Endothelial cell of umbilical vein (primary cell): ENCODE results near the gene SCNN1B. TPM values are rescaled to one million over a fixed set of nuclear protein-coding genes. Genes with fewer than 3 reads are reported as not detected.

ENCODE experiments used
- BruUV-seq: library from RNA; stranded (reverse); fragments of 400-500 nt; replicated peaks from 2 replicates; lab custom pipeline; 2021; lab: Mats Ljungman, UMichigan
- CTCF ChIA-PET: fragments of 300-600, 350-600 bp; sonication (Branson Sonifier 250); formaldehyde crosslinking; loops from one replicate; lab custom pipeline; 2021; ENCODE audit warnings: antibody characterized with exemption, inconsistent platforms; lab: Charles Lee
- POLR2A ChIA-PET: fragments of 300-600, 350-600 bp; sonication (Branson Sonifier 250); formaldehyde crosslinking; loops from one replicate; lab custom pipeline; 2021; ENCODE audit warnings: antibody characterized with exemption, inconsistent platforms; lab: Charles Lee
- DNase-seq: peaks from one replicate; pipeline ENCODE4 v3.0.0-alpha.2; 2011; ENCODE audit warnings: low read depth, low spot score
- FAIRE-seq: peaks from 2 replicates; lab custom pipeline; 2011; peaks lifted over from hg19 to GRCh38; lab: Jason Lieb, UNC
- H2AFZ ChIP-seq: 2 replicates; pipeline ENCODE4 v1.6.0; 2012; ENCODE audit warnings: low read depth, low read length, control low read depth, inconsistent platforms
- H3K27ac ChIP-seq: 2 replicates; pipeline ENCODE4 v1.5.1; 2011; ENCODE audit warnings: low read depth, mild to moderate bottlenecking, control low read depth, low read length, moderate library complexity; ENCODE audit not compliant: insufficient read depth
- H3K27me3 ChIP-seq, 2 experiments: 2 replicates each; pipeline versions ENCODE4 v1.6.0 to v1.6.1; 2011; ENCODE audit warnings: low read length in 2 of 2, mixed read lengths in 1 of 2; ENCODE audit not compliant: control insufficient read depth in 2 of 2, insufficient read depth in 2 of 2
- H3K36me3 ChIP-seq, 2 experiments: 2 replicates in 1 of 2; 3 replicates in 1 of 2; pipeline ENCODE4 v1.5.1; 2011; ENCODE audit warnings: low read length in 2 of 2, mild to moderate bottlenecking in 1 of 2, moderate library complexity in 1 of 2; ENCODE audit not compliant: control insufficient read depth in 2 of 2, insufficient read depth in 2 of 2; ENCODE audit errors: extremely low read depth in 1 of 2
- H3K4me1 ChIP-seq: 3 replicates; pipeline ENCODE4 v1.5.1; 2011; ENCODE audit warnings: mild to moderate bottlenecking, low read length; ENCODE audit not compliant: control insufficient read depth, insufficient read depth; ENCODE audit errors: extremely low read depth
- H3K4me2 ChIP-seq: 2 replicates; pipeline ENCODE4 v1.6.1; 2011; ENCODE audit warnings: low read length, control low read depth, mixed read lengths; ENCODE audit not compliant: insufficient read depth
- H3K4me3 ChIP-seq, 3 experiments: fragments of 200-600 bp in 1 of 3; sonication (generic), shearing (Covaris generic) in 1 of 3; replicated peaks in 1 of 3; 2 replicates each; pipeline ENCODE4 v1.5.1; 2011 to 2016; ENCODE audit warnings: control low read depth in 3 of 3, low read length in 3 of 3, mild to moderate bottlenecking in 2 of 3, inconsistent platforms in 1 of 3, low read depth in 1 of 3, moderate library complexity in 1 of 3; ENCODE audit not compliant: insufficient read depth in 1 of 3
- H3K79me2 ChIP-seq: 2 replicates; pipeline ENCODE4 v1.6.0; 2012; ENCODE audit warnings: low read length, inconsistent platforms; ENCODE audit not compliant: control insufficient read depth, insufficient read depth
- H3K9ac ChIP-seq: replicated peaks from 2 replicates; pipeline ENCODE3; 2011; ENCODE audit warnings: low read length, control low read depth; ENCODE audit not compliant: insufficient read depth; ENCODE audit errors: extremely low read depth
- H3K9me1 ChIP-seq: replicated peaks from 3 replicates; pipeline ENCODE4 v1.6.0; 2011; ENCODE audit warnings: mild to moderate bottlenecking, low read length; ENCODE audit not compliant: control insufficient read depth, insufficient read depth; ENCODE audit errors: extremely low read depth
- H3K9me3 ChIP-seq: replicated peaks from 2 replicates; pipeline ENCODE4 v1.5.1; 2012; ENCODE audit warnings: low read length, inconsistent platforms; ENCODE audit not compliant: control insufficient read depth, insufficient read depth
- H4K20me1 ChIP-seq: replicated peaks from 2 replicates; pipeline ENCODE3; 2011; ENCODE audit warnings: mild to moderate bottlenecking, low read length; ENCODE audit not compliant: control insufficient read depth, insufficient read depth; ENCODE audit errors: extremely low read depth
- CTCF ChIP-seq, 2 donors: IDR thresholded peaks; 1 replicate in 1 of 2; 2 replicates in 1 of 2; pipeline ENCODE4 v1.5.1; 2011; ENCODE audit warnings: low read length in 2 of 2, mild to moderate bottlenecking in 2 of 2, moderate library complexity in 2 of 2, control low read depth in 1 of 2, inconsistent platforms in 1 of 2, low read depth in 1 of 2; ENCODE audit not compliant: insufficient read depth in 1 of 2; ENCODE audit errors: extremely low read depth in 1 of 2
- EZH2 ChIP-seq: IDR thresholded peaks from 2 replicates; pipeline ENCODE4 v1.6.1; 2012; ENCODE audit warnings: borderline replicate concordance, low read depth, mild to moderate bottlenecking, moderate library complexity, low read length, inconsistent platforms; ENCODE audit not compliant: severe bottlenecking
- FOS ChIP-seq: IDR thresholded peaks from 2 replicates; pipeline ENCODE4 v1.6.1; 2011; ENCODE audit warnings: mild to moderate bottlenecking, low read length, moderate library complexity, borderline replicate concordance; ENCODE audit not compliant: insufficient read depth
- GATA2 ChIP-seq: IDR thresholded peaks from 2 replicates; pipeline ENCODE4 v1.7.0; 2011; ENCODE audit warnings: low read depth, mild to moderate bottlenecking, moderate library complexity, mixed read lengths, low read length; ENCODE audit not compliant: insufficient read length, insufficient read depth
- JUN ChIP-seq: IDR thresholded peaks from 2 replicates; pipeline ENCODE4 v1.6.1; 2011; ENCODE audit warnings: borderline replicate concordance, low read depth; ENCODE audit not compliant: insufficient read length, insufficient read depth
- MYC ChIP-seq: IDR thresholded peaks from one replicate; pipeline ENCODE4 v1.6.1; 2011; ENCODE audit warnings: mild to moderate bottlenecking, low read depth, low read length
- POLR2A ChIP-seq: IDR thresholded peaks from 2 replicates; pipeline ENCODE4 v1.6.1; 2012; ENCODE audit warnings: low read depth, mild to moderate bottlenecking, control low read depth, low read length
- POLR2AphosphoS5 ChIP-seq: IDR thresholded peaks from 2 replicates; pipeline ENCODE4 v1.6.1; 2012; ENCODE audit warnings: low read depth, mild to moderate bottlenecking, control low read depth, low read length, moderate library complexity; ENCODE audit not compliant: insufficient read depth
- dilution Hi-C: fragments of 300-500 bp; cut with MboI; formaldehyde crosslinking; loops from one replicate; pipeline ENCODE4 v1.15.0; 2019; ENCODE audit warnings: low sequenced_read_pairs; ENCODE audit not compliant: extremely low pct_ligation_motif_present
- intact Hi-C: fragments of 100-400 bp; cut with micrococcal nuclease; formaldehyde crosslinking; loops from one replicate; pipeline ENCODE4 v1.10.0; 2022
- polyA plus RNA-seq, 4 experiments: library from polyadenylated mRNA; depleted of rRNA in 3 of 4; stranded (reverse) in 3 of 4; unstranded in 1 of 4; fragments of >200 nt; gene quantifications; 2 replicates each; pipeline versions ENCODE4 v1.2.1 to v1.2.3, GENCODE V29; 2011 to 2012; ENCODE audit warnings: missing spikeins in 1 of 4
- total RNA-seq: library from RNA; stranded (reverse); gene quantifications from 2 replicates; pipeline ENCODE4 v1.2.3, GENCODE V29; 2021
- TF ChIP-seq, protein P1 (sequence below): IDR thresholded peaks from 2 replicates; pipeline ENCODE4 v1.6.1; 2011; ENCODE audit not compliant: insufficient read depth, insufficient read length

Gene SCNN1B
- total and polyA plus RNA-seq, 2 donors (not counting 3 experiments of a cell fraction or from before 2014, with no cell fraction given), result not detected

- DNase-seq (no peak), FAIRE-seq (no peak)
- TF ChIP-seq POLR2AphosphoS5, result no peak
- TF ChIP-seq CTCF (IDR thresholded peaks at IDR 0.05; ENCODE audit: extremely low read depth in 1 of 2, insufficient read depth in 1 of 2, low read depth in 1 of 2, low read length in 2 of 2), result no peak
- TF ChIP-seq FOS, result no peak
- TF ChIP-seq, protein P1, sequence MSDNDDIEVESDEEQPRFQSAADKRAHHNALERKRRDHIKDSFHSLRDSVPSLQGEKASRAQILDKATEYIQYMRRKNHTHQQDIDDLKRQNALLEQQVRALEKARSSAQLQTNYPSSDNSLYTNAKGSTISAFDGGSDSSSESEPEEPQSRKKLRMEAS, result no peak
- no peak for TF ChIP-seq JUN
- TF ChIP-seq MYC, result no peak
- TF ChIP-seq EZH2, result no peak
- TF ChIP-seq GATA2, result no peak
- TF ChIP-seq POLR2A, result no peak
- H3K79me2 ChIP-seq, result no peaks in the 10 kb centered on the region
- no TSS peak for BruUV-seq
- H3K27me3 ChIP-seq, result no peaks in the 10 kb centered on the region
- peaks cover 3% of the 10 kb centered on the region for H3K4me1 ChIP-seq
- no peaks in the 10 kb centered on the region for H4K20me1 ChIP-seq
- H3K9me3 ChIP-seq, result no peaks in the 10 kb centered on the region
- dilution Hi-C loops, result no loop called here
- H3K4me2 ChIP-seq, result no peak overlapping the region
- CTCF ChIA-PET, result no interaction called here
- no peak overlapping the region for H2AFZ ChIP-seq
- H3K9me1 ChIP-seq, result no peaks in the 10 kb centered on the region
- no peak overlapping the region for H3K4me3 ChIP-seq
- no peak overlapping the region for H3K9ac ChIP-seq
- POLR2A ChIA-PET, result no interaction called here
- H3K36me3 ChIP-seq, result peaks cover 11 to 14% of the 10 kb centered on the region in 2 experiments
- H3K27ac ChIP-seq, result no peak overlapping the region
- intact Hi-C loops, result no loop called here
Measured at GRCh38 chr16:23407436-23408127, 105.5 kb downstream of the SCNN1B start.
